Loucy (cell line): Measurements from ENCODE around the gene FAM107B.

Source experiments
- EZH2phosphoT487 ChIP-seq: fragments of 200-600 bp; IDR thresholded peaks from 2 replicates; pipeline ENCODE4 v1.6.1; 2018; ENCODE audit warnings: antibody characterized with exemption, mild to moderate bottlenecking, moderate library complexity, borderline replicate concordance
- TF ChIP-seq, protein P1 (sequence below): fragments of 200-600 bp; sonication (generic); conservative IDR thresholded peaks from 2 replicates; pipeline ENCODE4 v1.5.1; 2014; ENCODE audit warnings: mild to moderate bottlenecking, antibody characterized with exemption, low read length

DNA sequence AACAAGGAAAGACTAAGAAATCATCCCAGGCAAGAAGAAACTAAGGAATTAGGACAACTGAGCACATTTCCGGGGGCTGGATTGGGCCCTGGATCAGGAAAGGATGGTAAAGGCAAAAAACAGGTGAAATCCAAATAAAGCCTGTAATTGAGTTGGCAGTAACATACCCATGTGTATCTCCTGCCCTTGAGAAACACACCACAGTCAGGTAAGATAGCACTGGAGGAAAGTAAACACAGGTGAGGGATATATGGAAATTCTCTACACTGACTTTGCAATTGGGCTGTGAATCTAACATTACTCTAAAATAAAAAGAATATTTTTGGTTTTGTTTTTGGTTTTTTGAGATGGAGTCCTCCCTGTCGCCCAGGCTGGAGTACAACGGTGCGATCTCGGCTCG is 303.8 kb downstream of the FAM107B start:
- TF ChIP-seq, protein P1, sequence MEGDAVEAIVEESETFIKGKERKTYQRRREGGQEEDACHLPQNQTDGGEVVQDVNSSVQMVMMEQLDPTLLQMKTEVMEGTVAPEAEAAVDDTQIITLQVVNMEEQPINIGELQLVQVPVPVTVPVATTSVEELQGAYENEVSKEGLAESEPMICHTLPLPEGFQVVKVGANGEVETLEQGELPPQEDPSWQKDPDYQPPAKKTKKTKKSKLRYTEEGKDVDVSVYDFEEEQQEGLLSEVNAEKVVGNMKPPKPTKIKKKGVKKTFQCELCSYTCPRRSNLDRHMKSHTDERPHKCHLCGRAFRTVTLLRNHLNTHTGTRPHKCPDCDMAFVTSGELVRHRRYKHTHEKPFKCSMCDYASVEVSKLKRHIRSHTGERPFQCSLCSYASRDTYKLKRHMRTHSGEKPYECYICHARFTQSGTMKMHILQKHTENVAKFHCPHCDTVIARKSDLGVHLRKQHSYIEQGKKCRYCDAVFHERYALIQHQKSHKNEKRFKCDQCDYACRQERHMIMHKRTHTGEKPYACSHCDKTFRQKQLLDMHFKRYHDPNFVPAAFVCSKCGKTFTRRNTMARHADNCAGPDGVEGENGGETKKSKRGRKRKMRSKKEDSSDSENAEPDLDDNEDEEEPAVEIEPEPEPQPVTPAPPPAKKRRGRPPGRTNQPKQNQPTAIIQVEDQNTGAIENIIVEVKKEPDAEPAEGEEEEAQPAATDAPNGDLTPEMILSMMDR = no peak
- TF ChIP-seq EZH2phosphoT487 = no peak
